Stomach (tissue), 9 donors: Measurements from ENCODE around the gene FBXL4. TPM values are rescaled to one million over a fixed set of nuclear protein-coding genes. Genes with fewer than 3 reads are reported as not detected.

Source experiments
- DNase-seq, 2 donors: peaks; one replicate each; pipeline versions ENCODE4 v3.0.0 to v3.0.0-alpha.2; 2013 to 2019
- H3K27ac ChIP-seq, 5 donors: fragments of 200-600 bp in 4 of 5; sonication (generic) in 4 of 5; one replicate each; pipeline ENCODE4 v1.5.1; 2013 to 2019; ENCODE audit warnings: mild to moderate bottlenecking in 1 of 5, moderate library complexity in 1 of 5
- H3K27me3 ChIP-seq, 3 donors: fragments of 200-600 bp; sonication (generic); one replicate each; pipeline ENCODE4 v1.5.1; 2017 to 2019; ENCODE audit warnings: mixed run types in 1 of 3
- H3K36me3 ChIP-seq, 4 donors: fragments of 200-600 bp; sonication (generic); 1 replicate in 3 of 4; 2 replicates in 1 of 4; pipeline ENCODE4 v1.5.1; 2016 to 2019
- H3K4me1 ChIP-seq, 4 donors: fragments of 200-600 bp; sonication (generic); one replicate each; pipeline ENCODE4 v1.5.1; 2016 to 2019
- H3K4me3 ChIP-seq, 4 donors: fragments of 200-600 bp; sonication (generic) in 3 of 4; one replicate each; pipeline ENCODE4 v1.5.1; 2016 to 2019; ENCODE audit warnings: mild to moderate bottlenecking in 1 of 4
- H3K9me3 ChIP-seq, 4 donors: fragments of 200-600 bp; sonication (generic); one replicate each; pipeline ENCODE4 v1.5.1; 2016 to 2019
- EP300 ChIP-seq: sonication (generic); formaldehyde crosslinking; IDR thresholded peaks from one replicate; pipeline ENCODE4 v1.6.1; 2017; ENCODE audit warnings: antibody characterized with exemption
- POLR2A ChIP-seq, 4 donors: fragments of 450-650 bp; IDR thresholded peaks; one replicate each; pipeline ENCODE4 v1.6.1; 2016; ENCODE audit warnings: antibody characterized with exemption in 4 of 4, control low read depth in 2 of 4, mild to moderate bottlenecking in 1 of 4, moderate library complexity in 1 of 4
- POLR2AphosphoS5 ChIP-seq, 3 donors: sonication (generic); formaldehyde crosslinking; IDR thresholded peaks; one replicate each; pipeline ENCODE4 v1.6.1; 2016; ENCODE audit warnings: antibody characterized with exemption in 3 of 3
- WGBS, 5 donors: extraction: QIAGEN DNeasy Blood & Tissue Kit in 3 of 5; methylation state at CpG; one replicate each; pipeline versions ENCODE4 v1.1.5 to v1.1.7; 2013 to 2018; 5-methylcytosine and 5-hydroxymethylcytosine counted together
- intact Hi-C: fragments of 100-400 bp; cut with DNase I; formaldehyde crosslinking; loops from one replicate; pipeline ENCODE4 v1.15.1; 2023; ENCODE audit warnings: low total_unique reads
- polyA plus RNA-seq, 3 donors: library from polyadenylated mRNA; stranded (reverse); fragments of 200-250 nt; gene quantifications; one replicate each; pipeline ENCODE4 v1.2.3, GENCODE V29; 2013
- total RNA-seq, 5 donors: library from RNA; depleted of rRNA; stranded (reverse); fragments of >200 nt; gene quantifications; one replicate each; pipeline versions ENCODE4 v1.1.0 to v1.2.3, GENCODE V29; 2014 to 2016
- TF ChIP-seq, protein P1 (sequence below), 7 experiments: fragments of 450-650 bp in 4 of 7; fragments of 200-600 bp in 3 of 7; sonication (generic) in 3 of 7; IDR thresholded peaks; one replicate each; pipeline ENCODE4 v1.5.1; 2016 to 2019; ENCODE audit warnings: antibody characterized with exemption in 7 of 7, control low read depth in 2 of 7, mild to moderate bottlenecking in 1 of 7
- donor health status: healthy with polysubstance abuse.
- donor health status: Bipolar disorder and iron deficiency.
- donor health status: healthy.

Gene FBXL4
- total and polyA plus RNA-seq, 8 donors: 2.6 to 37.1 (median 7.6) TPM

DNA sequence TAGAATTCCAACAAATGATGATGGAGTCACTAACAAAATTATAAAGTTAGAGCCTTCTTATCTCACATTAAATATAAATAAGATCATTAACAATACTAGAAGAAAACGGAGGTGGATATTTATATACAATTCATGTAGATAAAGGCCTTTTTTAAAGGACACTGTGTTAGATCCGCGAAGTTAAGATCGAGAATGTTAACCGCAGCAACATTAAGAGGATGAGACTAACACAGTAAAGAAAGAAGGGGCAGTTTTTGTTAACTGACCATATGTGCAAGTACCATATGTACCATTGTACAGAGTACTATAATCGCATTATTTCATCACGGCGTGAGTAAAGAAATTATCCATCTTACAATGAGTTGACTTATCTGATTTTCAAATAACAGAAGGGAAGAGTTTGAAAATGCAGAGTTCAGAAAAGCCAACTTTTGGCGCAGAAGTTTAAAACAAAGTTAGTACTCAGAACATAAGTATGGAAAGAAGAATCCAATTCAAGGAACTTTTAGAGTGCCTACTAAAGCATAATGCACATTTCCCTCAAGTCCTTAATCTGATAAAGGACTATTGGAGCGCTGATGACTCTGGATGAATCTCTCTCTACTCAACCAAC lies 1.4 kb downstream of the FBXL4 start:
- Histone ChIP-seq H3K9me3 (peaks cover 0 to 5% (median 0%) of the 10 kb centered on the region in 4 donors), H3K36me3 (no peaks in the 10 kb centered on the region), H3K4me1 (peaks cover 14 to 36% (median 24%) of the 10 kb centered on the region in 4 donors), H3K4me3 (peak overlapping the region; percentile 76 to 93 (median 82)), H3K27ac (peak overlapping the region in 4 of 5 donors; percentile 86 to 97 (median 90)), H3K27me3 (no peaks in the 10 kb centered on the region)
- 58 to 72% (median 61%) methylated on average over 10 of the region's 10 CpGs for WGBS, 5 donors
- DNase-seq: no peak
- intact Hi-C loops: no loop called here
- TF ChIP-seq EP300 (no peak), POLR2AphosphoS5 (IDR thresholded peaks at IDR 0.05) (no peak), POLR2A (IDR thresholded peaks at IDR 0.05) (no peak)
- TF ChIP-seq, protein P1, sequence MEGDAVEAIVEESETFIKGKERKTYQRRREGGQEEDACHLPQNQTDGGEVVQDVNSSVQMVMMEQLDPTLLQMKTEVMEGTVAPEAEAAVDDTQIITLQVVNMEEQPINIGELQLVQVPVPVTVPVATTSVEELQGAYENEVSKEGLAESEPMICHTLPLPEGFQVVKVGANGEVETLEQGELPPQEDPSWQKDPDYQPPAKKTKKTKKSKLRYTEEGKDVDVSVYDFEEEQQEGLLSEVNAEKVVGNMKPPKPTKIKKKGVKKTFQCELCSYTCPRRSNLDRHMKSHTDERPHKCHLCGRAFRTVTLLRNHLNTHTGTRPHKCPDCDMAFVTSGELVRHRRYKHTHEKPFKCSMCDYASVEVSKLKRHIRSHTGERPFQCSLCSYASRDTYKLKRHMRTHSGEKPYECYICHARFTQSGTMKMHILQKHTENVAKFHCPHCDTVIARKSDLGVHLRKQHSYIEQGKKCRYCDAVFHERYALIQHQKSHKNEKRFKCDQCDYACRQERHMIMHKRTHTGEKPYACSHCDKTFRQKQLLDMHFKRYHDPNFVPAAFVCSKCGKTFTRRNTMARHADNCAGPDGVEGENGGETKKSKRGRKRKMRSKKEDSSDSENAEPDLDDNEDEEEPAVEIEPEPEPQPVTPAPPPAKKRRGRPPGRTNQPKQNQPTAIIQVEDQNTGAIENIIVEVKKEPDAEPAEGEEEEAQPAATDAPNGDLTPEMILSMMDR (IDR thresholded peaks at IDR 0.05): no peak

DNA sequence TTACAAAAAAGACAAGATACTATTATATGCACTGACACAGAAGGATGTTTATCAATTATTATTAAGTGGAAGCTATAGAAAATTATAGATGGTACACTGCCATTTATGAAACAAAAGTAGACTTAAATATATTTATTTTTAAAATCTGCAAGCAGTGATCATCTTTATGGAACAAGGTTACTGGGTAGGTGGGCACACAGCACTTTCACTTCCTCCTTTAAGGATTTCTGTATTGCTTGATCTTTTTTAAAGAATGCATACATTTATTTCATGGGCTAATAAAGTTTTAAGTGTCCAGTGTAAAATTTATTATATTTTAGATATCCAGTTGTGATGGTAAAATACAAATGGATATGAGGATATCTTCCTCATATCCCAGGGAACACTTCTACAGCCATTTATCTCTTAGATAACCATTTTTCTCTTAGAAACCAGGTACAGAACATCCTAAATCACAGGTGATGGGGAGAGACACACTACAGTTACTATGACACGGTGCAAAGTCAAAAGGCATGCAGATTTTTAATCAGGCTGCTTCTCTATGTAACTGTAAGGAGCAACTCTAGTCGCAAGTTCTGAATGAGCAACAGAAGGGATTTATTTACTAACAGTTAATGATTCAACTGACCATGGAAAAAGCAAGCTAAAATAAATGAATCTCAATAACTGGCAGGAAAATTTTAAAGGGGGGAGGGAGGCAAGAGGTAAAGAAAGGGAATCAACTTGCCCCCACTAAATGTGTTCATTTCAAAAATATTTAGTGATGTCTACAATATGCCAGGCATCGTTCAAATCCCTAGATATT lies 2.2 kb downstream of the FBXL4 start:
- peak overlapping the region in 1 of 5 donors; percentile 12 for H3K27ac ChIP-seq
- DNase-seq: no peak
- peaks cover 0 to 5% (median 0%) of the 10 kb centered on the region in 4 donors for H3K9me3 ChIP-seq
- peaks cover 14 to 36% (median 24%) of the 10 kb centered on the region in 4 donors for H3K4me1 ChIP-seq
- 19 to 50% (median 36%) methylated on average over 3 of the region's 3 CpGs for WGBS, 5 donors
- H3K4me3 ChIP-seq: peak overlapping the region in 1 of 4 donors; percentile 76
- no peaks in the 10 kb centered on the region for H3K27me3 ChIP-seq
- no peaks in the 10 kb centered on the region for H3K36me3 ChIP-seq
- intact Hi-C loops: no loop called here
- TF ChIP-seq, protein P1 (IDR thresholded peaks at IDR 0.05): no peak
- TF ChIP-seq EP300 (no peak), POLR2AphosphoS5 (IDR thresholded peaks at IDR 0.05) (no peak), POLR2A (IDR thresholded peaks at IDR 0.05) (no peak)

DNA sequence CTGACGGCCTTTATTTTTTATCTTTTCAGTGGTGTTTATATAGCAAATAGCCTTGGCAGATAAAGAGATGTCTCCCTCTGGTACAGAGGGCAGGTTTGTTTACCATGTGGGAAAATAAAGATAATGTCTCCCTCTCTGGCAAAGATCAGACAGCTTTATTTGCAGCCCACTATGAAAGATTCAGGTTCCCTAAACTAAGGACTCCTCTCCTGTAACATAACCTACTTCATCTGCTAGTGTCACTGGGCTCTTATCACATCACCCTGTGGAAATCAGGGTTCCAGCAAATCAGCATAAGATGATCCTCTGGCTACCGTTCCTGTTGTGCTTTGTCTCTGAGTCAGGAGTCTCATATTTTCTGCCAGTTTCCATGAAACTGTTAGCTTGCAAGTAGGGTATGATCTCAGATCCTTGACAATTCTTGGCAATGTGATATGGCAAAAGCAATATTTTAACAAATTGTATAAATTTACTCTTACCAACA lies 3.1 kb downstream of the FBXL4 start:
- TF ChIP-seq POLR2A (IDR thresholded peaks at IDR 0.05) (no peak), POLR2AphosphoS5 (IDR thresholded peaks at IDR 0.05) (no peak), EP300 (no peak)
- TF ChIP-seq, protein P1 (IDR thresholded peaks at IDR 0.05): no peak
- intact Hi-C loops: no loop called here
- 11 to 53% (median 29%) methylated on average over 2 of the region's 2 CpGs for WGBS, 5 donors

DNA sequence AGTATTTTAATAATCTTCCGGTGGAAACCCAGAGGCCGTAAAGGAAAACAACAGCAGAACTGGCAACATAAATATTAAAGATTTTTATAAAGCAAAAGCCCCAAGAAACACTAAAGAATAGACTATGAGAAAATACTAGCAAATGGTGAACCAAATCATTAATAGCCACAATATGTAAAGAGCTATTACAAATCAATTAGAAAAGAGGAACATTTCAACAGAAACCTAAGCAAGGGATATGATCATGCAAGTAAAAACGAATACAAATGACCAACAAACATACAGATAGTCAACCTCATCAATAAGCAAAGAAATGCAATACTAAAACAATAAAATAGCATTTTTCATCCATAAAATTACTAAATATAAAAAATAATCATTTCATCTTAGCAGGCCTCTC lies 3.6 kb downstream of the FBXL4 start:
- 53 to 91% (median 64%) methylated on average over 3 of the region's 3 CpGs for WGBS, 5 donors
- Histone ChIP-seq H3K9me3 (peaks cover 0 to 15% (median 6%) of the 10 kb centered on the region in 4 donors), H3K4me1 (peaks cover 14 to 36% (median 24%) of the 10 kb centered on the region in 4 donors), H3K4me3 (no peak overlapping the region), H3K27ac (no peak overlapping the region), H3K36me3 (no peaks in the 10 kb centered on the region), H3K27me3 (no peaks in the 10 kb centered on the region)
- no peak for DNase-seq
- TF ChIP-seq POLR2A (IDR thresholded peaks at IDR 0.05) (no peak), POLR2AphosphoS5 (IDR thresholded peaks at IDR 0.05) (no peak), EP300 (no peak)
- TF ChIP-seq, protein P1 (IDR thresholded peaks at IDR 0.05): no peak
- intact Hi-C loops: no loop called here

More for the DNA sequence above, 3.1 kb downstream of the FBXL4 start:
- Histone ChIP-seq H3K4me3 (no peak overlapping the region), H3K27me3 (no peaks in the 10 kb centered on the region), H3K9me3 (peaks cover 0 to 11% (median 3%) of the 10 kb centered on the region in 4 donors), H3K27ac (peak overlapping the region in 1 of 5 donors; percentile 13), H3K36me3 (no peaks in the 10 kb centered on the region), H3K4me1 (peaks cover 14 to 36% (median 24%) of the 10 kb centered on the region in 4 donors)
- DNase-seq: peak in 1 of 2 donors; percentile 17
